Measurements from ENCODE around the gene ZNF575.

GRCh38 chr19:43570174-43570791, 37.3 kb downstream of the ZNF575 start:
- TF ChIP-seq CBFB (IDR thresholded peaks at IDR 0.05; ENCODE audit: low read depth) = no peak
- TF ChIP-seq TAF1 (IDR thresholded peaks at IDR 0.05; ENCODE audit: borderline replicate concordance, low read depth, low read length) = no peak
- TF ChIP-seq POLR2AphosphoS5 (IDR thresholded peaks at IDR 0.05; ENCODE audit: low read length) = no peak
- TF ChIP-seq, protein P1, sequence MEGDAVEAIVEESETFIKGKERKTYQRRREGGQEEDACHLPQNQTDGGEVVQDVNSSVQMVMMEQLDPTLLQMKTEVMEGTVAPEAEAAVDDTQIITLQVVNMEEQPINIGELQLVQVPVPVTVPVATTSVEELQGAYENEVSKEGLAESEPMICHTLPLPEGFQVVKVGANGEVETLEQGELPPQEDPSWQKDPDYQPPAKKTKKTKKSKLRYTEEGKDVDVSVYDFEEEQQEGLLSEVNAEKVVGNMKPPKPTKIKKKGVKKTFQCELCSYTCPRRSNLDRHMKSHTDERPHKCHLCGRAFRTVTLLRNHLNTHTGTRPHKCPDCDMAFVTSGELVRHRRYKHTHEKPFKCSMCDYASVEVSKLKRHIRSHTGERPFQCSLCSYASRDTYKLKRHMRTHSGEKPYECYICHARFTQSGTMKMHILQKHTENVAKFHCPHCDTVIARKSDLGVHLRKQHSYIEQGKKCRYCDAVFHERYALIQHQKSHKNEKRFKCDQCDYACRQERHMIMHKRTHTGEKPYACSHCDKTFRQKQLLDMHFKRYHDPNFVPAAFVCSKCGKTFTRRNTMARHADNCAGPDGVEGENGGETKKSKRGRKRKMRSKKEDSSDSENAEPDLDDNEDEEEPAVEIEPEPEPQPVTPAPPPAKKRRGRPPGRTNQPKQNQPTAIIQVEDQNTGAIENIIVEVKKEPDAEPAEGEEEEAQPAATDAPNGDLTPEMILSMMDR (IDR thresholded peaks at IDR 0.05 in 2 of 3, conservative IDR thresholded peaks at IDR 0.05 in 1 of 3; ENCODE audit: control insufficient read depth in 2 of 3, extremely low read depth in 1 of 3, insufficient read depth in 1 of 3, low read depth in 3 of 3, low read length in 3 of 3) = no peak
- TF ChIP-seq NFIC (IDR thresholded peaks at IDR 0.05; ENCODE audit: low read depth, low read length) = no peak
- no peak for TF ChIP-seq POLR2A (IDR thresholded peaks at IDR 0.05; ENCODE audit: low read depth, low read length)
- no peak for TF ChIP-seq TCF3 (IDR thresholded peaks at IDR 0.05; ENCODE audit: borderline replicate concordance, insufficient read depth, low read depth, low read length)
- no peak for TF ChIP-seq TCF7 (IDR thresholded peaks at IDR 0.05; ENCODE audit: borderline replicate concordance)

All from GM12878 (cell line).